Chondrocyte (in vitro differentiated cells): ENCODE measurements around the gene PROM1. TPM values are rescaled to one million over a fixed set of nuclear protein-coding genes. Genes with fewer than 3 reads are reported as not detected.

Experiments used
- DNase-seq: peaks from one replicate; pipeline ENCODE4 v3.0.0; 2021; ENCODE audit warnings: mixed read lengths, low spot score
- H3K27ac Mint-ChIP-seq: one replicate; pipeline ENCODE4 v1.8.0; 2021; ENCODE audit warnings: mild to moderate bottlenecking, moderate library complexity, mixed read lengths; ENCODE audit not compliant: unreplicated experiment
- H3K27me3 Mint-ChIP-seq: 2 replicates; pipeline ENCODE4 v1.8.0; 2021; ENCODE audit warnings: low read depth, mixed read lengths
- H3K36me3 Mint-ChIP-seq: 2 replicates; pipeline ENCODE4 v1.8.0; 2021; ENCODE audit warnings: low read depth, mixed read lengths
- H3K4me1 Mint-ChIP-seq: 2 replicates; pipeline ENCODE4 v1.8.0; 2021; ENCODE audit warnings: low read depth, mild to moderate bottlenecking, mixed read lengths
- H3K4me3 Mint-ChIP-seq: one replicate; pipeline ENCODE4 v1.8.0; 2021; ENCODE audit warnings: mild to moderate bottlenecking, moderate library complexity, mixed read lengths; ENCODE audit not compliant: unreplicated experiment
- H3K9me3 Mint-ChIP-seq: 2 replicates; pipeline ENCODE4 v1.8.0; 2021; ENCODE audit warnings: low read depth, mixed read lengths
- CTCF ChIP-seq: fragments of 200-600 bp; sonication (generic); IDR thresholded peaks from 2 replicates; pipeline ENCODE4 v1.5.0; 2021; ENCODE audit warnings: antibody characterized with exemption, mild to moderate bottlenecking, moderate library complexity
- long read RNA-seq: library from polyadenylated mRNA; stranded (forward); transcript quantifications from one replicate; pipeline ENCODE4 v2.0.0, GENCODE V29; 2021
- total RNA-seq: library from RNA; stranded (reverse); gene quantifications from 3 replicates; pipeline ENCODE4 v1.2.1, GENCODE V29; 2021

PROM1 gene
- total RNA-seq = 0.10 TPM in 1 of 3 replicates, not detected in the others
- long read RNA-seq = 0 reads

- Mint-ChIP-seq H3K4me3 (peak within 1 kb of the TSS; percentile 72), H3K27ac (no peak within 1 kb of the TSS), H3K27me3 (peaks cover 71% of the 10 kb centered on the region), H3K36me3 (no peaks in the 10 kb centered on the region), H3K9me3 (no peaks in the 10 kb centered on the region), H3K4me1 (peaks cover 20% of the 10 kb centered on the region)
- no peak for TF ChIP-seq CTCF
- no peak for DNase-seq
Observed at GRCh38 chr4:16083241-16084191, at the start of gene PROM1. TSS of gene PROM1 (minus strand) at chr4:16084023. CDS start at chr4:16075906, 8,117 bp downstream.

GRCh38 chr4:16133406-16133805 is 49.6 kb upstream of the PROM1 start:
- Mint-ChIP-seq H3K27me3 (peaks cover 7% of the 10 kb centered on the region), H3K9me3 (peaks cover 3% of the 10 kb centered on the region), H3K4me3 (no peak overlapping the region), H3K4me1 (peaks cover 4% of the 10 kb centered on the region), H3K36me3 (no peaks in the 10 kb centered on the region), H3K27ac (no peak overlapping the region)
- DNase-seq = no peak
- TF ChIP-seq CTCF = no peak

GRCh38 chr4:16131293-16131692 is 47.5 kb upstream of the PROM1 start:
- peaks cover 3% of the 10 kb centered on the region for H3K9me3 Mint-ChIP-seq
- no peak for DNase-seq
- H3K27me3 Mint-ChIP-seq = peaks cover 9% of the 10 kb centered on the region
- H3K36me3 Mint-ChIP-seq = no peaks in the 10 kb centered on the region
- no peak overlapping the region for H3K4me3 Mint-ChIP-seq
- TF ChIP-seq CTCF = no peak
- H3K27ac Mint-ChIP-seq = no peak overlapping the region
- H3K4me1 Mint-ChIP-seq = peaks cover 1% of the 10 kb centered on the region

- no peak for TF ChIP-seq CTCF
- no peak overlapping the region for H3K4me3 Mint-ChIP-seq
- H3K27me3 Mint-ChIP-seq = peaks cover 9% of the 10 kb centered on the region
- no peaks in the 10 kb centered on the region for H3K36me3 Mint-ChIP-seq
- no peak overlapping the region for H3K27ac Mint-ChIP-seq
- H3K4me1 Mint-ChIP-seq = no peaks in the 10 kb centered on the region
- H3K9me3 Mint-ChIP-seq = no peaks in the 10 kb centered on the region
- no peak for DNase-seq
Observed at GRCh38 chr4:16129336-16129735, 45.5 kb upstream of the PROM1 start.

GRCh38 chr4:16126714-16127113 is 42.9 kb upstream of the PROM1 start:
- H3K4me3 Mint-ChIP-seq = no peak overlapping the region
- no peak overlapping the region for H3K27ac Mint-ChIP-seq
- H3K27me3 Mint-ChIP-seq = peaks cover 13% of the 10 kb centered on the region
- DNase-seq = no peak
- H3K36me3 Mint-ChIP-seq = no peaks in the 10 kb centered on the region
- no peak for TF ChIP-seq CTCF
- H3K9me3 Mint-ChIP-seq = no peaks in the 10 kb centered on the region
- H3K4me1 Mint-ChIP-seq = no peaks in the 10 kb centered on the region
